ENCODE data around the gene NCOR2.

DNA sequence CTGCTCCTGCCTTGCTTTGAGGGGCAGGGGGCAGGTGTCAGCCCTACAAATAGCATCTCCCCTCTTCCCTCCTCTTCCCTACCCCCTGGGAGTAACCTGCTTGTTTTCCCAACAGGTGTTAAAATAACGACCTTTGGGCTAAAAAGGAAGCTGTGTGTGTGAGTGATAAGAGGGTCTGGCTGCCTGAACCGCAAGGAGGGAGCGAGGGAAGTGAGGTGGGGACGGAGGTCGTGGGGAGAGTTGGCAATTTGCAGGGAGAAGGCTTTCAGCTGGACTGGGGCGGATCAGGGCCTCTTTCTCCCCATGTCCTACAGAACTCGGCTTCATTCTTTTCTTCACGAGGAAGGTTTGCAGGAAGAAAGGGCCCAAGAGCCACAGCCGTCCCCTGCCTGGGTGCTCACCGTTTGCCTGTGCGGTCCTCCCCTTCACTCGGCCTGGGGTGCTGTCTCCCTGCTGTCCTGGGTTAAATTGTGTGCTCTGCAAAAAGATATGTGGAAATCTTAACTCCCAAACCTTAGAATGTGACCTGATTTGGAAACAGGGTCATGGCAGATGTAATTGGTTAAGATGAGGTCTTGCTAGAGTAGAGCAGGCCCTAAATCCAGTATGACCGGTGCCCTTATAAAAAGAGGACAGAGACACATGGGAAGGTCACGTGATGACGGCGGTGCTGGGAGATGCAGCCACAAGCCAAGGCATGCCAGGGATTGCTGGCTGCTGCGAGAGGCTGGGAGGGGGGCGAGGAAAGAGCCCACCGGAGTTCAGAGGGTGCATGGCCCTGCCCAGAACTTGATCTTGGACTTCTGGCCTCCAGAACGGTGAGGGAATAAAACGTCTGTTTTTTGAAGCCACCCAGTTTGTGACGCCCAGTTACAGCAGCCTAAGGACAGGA lies 38.7 kb upstream of the NCOR2 start:
- TF ChIP-seq CTCF (IDR thresholded peaks at IDR 0.05) (no peak), POLR2A (IDR thresholded peaks at IDR 0.05) (no peak)
